HEK293T (cell line): ENCODE measurements around the gene BCAR3.

Experiments
- CTCF ChIA-PET: fragments of 350-600 bp; formaldehyde crosslinking; extraction: SDS; loops from one replicate; lab custom pipeline; 2021; ENCODE audit warnings: antibody characterized with exemption, inconsistent platforms; lab: Yijun Ruan, JAX
- POLR2A ChIA-PET: fragments of 350-600 bp; formaldehyde crosslinking; extraction: SDS; loops from one replicate; lab custom pipeline; 2020; ENCODE audit warnings: antibody characterized with exemption, inconsistent platforms; lab: Yijun Ruan, JAX
- DNase-seq: peaks from one replicate; pipeline ENCODE4 v3.0.0; 2012; ENCODE audit warnings: mixed read lengths; ENCODE audit errors: extremely low spot score
- ARNT ChIP-seq: fragments of 450-650 bp; IDR thresholded peaks from 2 replicates; pipeline ENCODE4 v1.6.1; 2017; ENCODE audit warnings: mild to moderate bottlenecking
- BHLHE40 ChIP-seq: fragments of 450-650 bp; IDR thresholded peaks from 2 replicates; pipeline ENCODE4 v1.6.1; 2016; ENCODE audit warnings: mild to moderate bottlenecking, moderate library complexity, borderline replicate concordance
- CTBP1 ChIP-seq: fragments of 450-650 bp; IDR thresholded peaks from 2 replicates; pipeline ENCODE4 v1.6.1; 2016; ENCODE audit warnings: borderline replicate concordance
- ELF4 ChIP-seq: fragments of 450-650 bp; IDR thresholded peaks from 2 replicates; pipeline ENCODE4 v1.6.1; 2017; ENCODE audit warnings: antibody characterized with exemption
- FOXA1 ChIP-seq: fragments of 450-650 bp; IDR thresholded peaks from 2 replicates; pipeline ENCODE4 v1.6.1; 2016; ENCODE audit warnings: mild to moderate bottlenecking
- FOXK2 ChIP-seq: fragments of 450-650 bp; IDR thresholded peaks from 2 replicates; pipeline ENCODE4 v1.6.1; 2016; ENCODE audit warnings: mild to moderate bottlenecking
- FOXM1 ChIP-seq: fragments of 450-650 bp; IDR thresholded peaks from 2 replicates; pipeline ENCODE4 v1.6.1; 2017; ENCODE audit warnings: mild to moderate bottlenecking, borderline replicate concordance
- HDGF ChIP-seq: fragments of 450-650 bp; IDR thresholded peaks from 2 replicates; pipeline ENCODE4 v1.6.1; 2017; ENCODE audit warnings: antibody characterized with exemption, borderline replicate concordance
- L3MBTL2 ChIP-seq: fragments of 450-650 bp; conservative IDR thresholded peaks from 2 replicates; pipeline ENCODE4 v1.6.1; 2016; ENCODE audit warnings: mild to moderate bottlenecking
- LEF1 ChIP-seq: fragments of 450-650 bp; IDR thresholded peaks from 2 replicates; pipeline ENCODE4 v1.6.1; 2017; ENCODE audit warnings: mild to moderate bottlenecking, borderline replicate concordance
- NFRKB ChIP-seq: fragments of 450-650 bp; IDR thresholded peaks from 2 replicates; pipeline ENCODE4 v1.6.1; 2016; ENCODE audit warnings: mild to moderate bottlenecking, moderate library complexity
- PKNOX1 ChIP-seq: fragments of 450-650 bp; IDR thresholded peaks from 2 replicates; pipeline ENCODE4 v1.6.1; 2016
- SP1 ChIP-seq: fragments of 450-650 bp; IDR thresholded peaks from 2 replicates; pipeline ENCODE4 v1.6.1; 2017
- SUZ12 ChIP-seq: fragments of 450-650 bp; IDR thresholded peaks from 2 replicates; pipeline ENCODE4 v1.6.1; 2016; ENCODE audit warnings: mild to moderate bottlenecking
- TARDBP ChIP-seq: fragments of 450-650 bp; IDR thresholded peaks from 2 replicates; pipeline ENCODE4 v1.6.1; 2016
- ZNF384 ChIP-seq: fragments of 450-650 bp; IDR thresholded peaks from 2 replicates; pipeline ENCODE4 v1.6.1; 2016

The BCAR3 gene

GRCh38 chr1:93577536-93578432, 103.9 kb downstream of the BCAR3 start:
- TF ChIP-seq NFRKB = no peak
- no peak for TF ChIP-seq SUZ12
- no peak for TF ChIP-seq BHLHE40
- TF ChIP-seq TARDBP = no peak
- no peak for TF ChIP-seq LEF1
- no peak for TF ChIP-seq L3MBTL2
- TF ChIP-seq PKNOX1 = no peak
- TF ChIP-seq FOXK2 = no peak
- no peak for TF ChIP-seq ARNT
- POLR2A ChIA-PET = no interaction called here
- CTCF ChIA-PET = no interaction called here
- no peak for DNase-seq

GRCh38 chr1:93576746-93577145, 104.9 kb downstream of the BCAR3 start:
- POLR2A ChIA-PET = no interaction called here
- CTCF ChIA-PET = no interaction called here
- no peak for DNase-seq
- TF ChIP-seq FOXM1 (no peak), HDGF (no peak), ZNF384 (no peak), SP1 (no peak), L3MBTL2 (no peak), ARNT (no peak), NFRKB (no peak), FOXK2 (no peak), CTBP1 (no peak), SUZ12 (no peak)

- TF ChIP-seq NFRKB = no peak
- no peak for TF ChIP-seq FOXK2
- no peak for TF ChIP-seq ARNT
- no peak for TF ChIP-seq SUZ12
- no peak for TF ChIP-seq FOXA1
- no peak for TF ChIP-seq ELF4
- TF ChIP-seq PKNOX1 = no peak
- no peak for TF ChIP-seq ZNF384
- TF ChIP-seq L3MBTL2 = no peak
- TF ChIP-seq BHLHE40 = no peak
- no peak for TF ChIP-seq LEF1
- TF ChIP-seq HDGF = no peak
- no peak for DNase-seq
- POLR2A ChIA-PET = no interaction called here
- CTCF ChIA-PET = no interaction called here
Measured at GRCh38 chr1:93576346-93576745, 105.3 kb downstream of the BCAR3 start.

GRCh38 chr1:93575621-93576284, 105.9 kb downstream of the BCAR3 start:
- CTCF ChIA-PET = no interaction called here
- TF ChIP-seq HDGF (no peak), SUZ12 (no peak), LEF1 (no peak), L3MBTL2 (no peak), CTBP1 (no peak), ELF4 (no peak), NFRKB (no peak), FOXK2 (no peak), TARDBP (no peak)
- POLR2A ChIA-PET = no interaction called here
- DNase-seq = no peak

- no peak for DNase-seq
- ChIA-PET CTCF (no interaction called here), POLR2A (no interaction called here)
- no peak for TF ChIP-seq FOXA1
- no peak for TF ChIP-seq FOXK2
- no peak for TF ChIP-seq PKNOX1
- no peak for TF ChIP-seq LEF1
- no peak for TF ChIP-seq SP1
- no peak for TF ChIP-seq ZNF384
- no peak for TF ChIP-seq SUZ12
- TF ChIP-seq TARDBP = no peak
- no peak for TF ChIP-seq CTBP1
- no peak for TF ChIP-seq FOXM1
- no peak for TF ChIP-seq ARNT
- no peak for TF ChIP-seq NFRKB
- TF ChIP-seq ELF4 = no peak
- TF ChIP-seq BHLHE40 = no peak
- TF ChIP-seq L3MBTL2 = no peak
- no peak for TF ChIP-seq HDGF
Measured at GRCh38 chr1:93574991-93575390, 106.6 kb downstream of the BCAR3 start.

- no peak for TF ChIP-seq SP1
- TF ChIP-seq BHLHE40 = no peak
- TF ChIP-seq ARNT = no peak
Measured at GRCh38 chr1:93574511-93574910, 107.1 kb downstream of the BCAR3 start.

More at GRCh38 chr1:93574511-93574910, 107.1 kb downstream of the BCAR3 start:
- CTCF ChIA-PET = no interaction called here
- POLR2A ChIA-PET = no interaction called here
- no peak for DNase-seq
